Measurements from ENCODE around the gene NEU3.
A peak's percentile ranks its signal among the peaks of the same experiment; 100 is the strongest.
"Not testable (repeated sequence)": the region's sequence is repeated elsewhere in the genome, so short reads cannot be mapped to it uniquely, and the experiment has no call there.

Gene NEU3

DNA sequence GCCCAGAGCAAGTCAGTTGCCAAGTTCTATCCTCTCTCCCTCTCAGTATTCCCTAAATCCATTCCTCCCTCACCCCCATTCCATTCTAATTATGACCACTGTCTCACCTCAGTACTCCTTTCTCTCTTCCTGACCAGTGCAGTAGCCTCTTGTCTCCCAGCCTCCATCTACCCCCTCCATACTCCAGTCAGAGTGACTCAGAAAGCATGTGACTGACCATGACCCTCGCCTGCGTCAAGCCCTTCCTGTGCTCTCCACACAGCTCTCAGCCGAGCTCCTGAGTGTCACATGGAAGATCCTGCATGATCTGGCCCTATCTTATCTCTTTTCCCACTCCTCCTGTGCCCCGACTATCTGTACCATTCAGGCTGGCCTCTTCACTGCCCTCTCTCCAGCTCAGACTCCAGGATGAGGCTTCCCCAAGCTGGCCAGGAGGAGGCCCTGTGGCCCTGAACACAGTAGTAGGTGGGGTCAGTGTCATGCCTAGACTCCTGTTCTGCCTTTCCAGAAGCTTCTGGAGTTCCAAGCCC lies 42.6 kb downstream of the NEU3 start:
- no peak for DNase-seq

DNA sequence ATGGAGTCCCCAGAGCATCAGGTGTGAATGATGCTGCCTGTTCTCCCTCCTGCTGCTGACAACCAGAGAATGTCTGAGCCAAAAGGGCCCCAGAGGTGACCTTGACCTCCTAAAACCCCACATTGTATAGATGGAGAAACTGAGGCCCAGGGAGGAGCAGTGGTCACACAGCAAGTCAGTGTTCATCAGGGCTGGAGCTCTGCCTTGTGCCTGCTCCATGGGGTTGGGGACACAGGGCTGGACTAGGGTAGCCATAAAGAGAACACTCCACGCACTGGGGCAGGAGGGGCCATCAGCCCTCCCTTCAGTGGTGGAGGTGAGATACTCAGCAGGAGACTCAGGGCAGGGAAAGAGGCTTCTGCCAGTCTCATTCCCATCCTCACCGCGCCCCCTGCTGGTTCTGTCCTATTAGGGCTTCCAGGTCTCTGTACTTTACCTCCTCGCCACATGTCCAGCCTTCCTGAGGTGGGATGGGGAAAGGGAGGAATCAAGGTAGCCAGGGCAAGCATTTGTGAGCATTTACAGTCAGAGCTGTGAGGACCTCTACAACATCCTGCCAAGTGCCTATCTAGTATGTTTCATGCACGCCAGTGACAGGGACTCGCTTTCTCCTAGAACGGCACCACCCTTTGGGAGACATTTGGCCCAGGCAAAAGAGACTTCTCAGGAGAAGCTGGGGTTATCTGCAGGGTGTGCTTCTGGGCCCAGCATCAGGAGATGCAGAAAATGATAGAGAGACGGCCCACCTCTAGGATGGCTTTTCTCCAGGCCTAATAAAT lies 43.2 kb downstream of the NEU3 start:
- DNase-seq = peak; percentile 67

DNA sequence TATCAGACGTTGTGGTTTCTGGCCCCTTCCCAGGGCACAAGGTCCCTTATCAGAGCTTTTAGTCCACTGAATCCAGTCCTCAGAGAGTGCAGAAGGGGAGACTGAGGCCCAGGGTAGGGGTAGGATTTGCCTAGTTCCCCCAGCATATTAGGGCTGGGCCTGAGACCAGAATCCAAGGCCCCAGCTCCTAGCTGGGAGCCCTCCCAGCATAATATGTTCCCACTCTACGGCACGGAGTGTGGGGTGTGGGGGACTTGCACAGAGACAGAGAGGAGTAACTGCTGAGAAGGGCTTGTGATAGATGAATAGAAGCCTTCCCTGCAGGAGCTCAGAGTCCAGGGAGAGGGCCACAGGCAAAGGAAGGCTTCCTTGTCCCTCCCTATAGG lies 43.8 kb downstream of the NEU3 start:
- no peak for DNase-seq

DNA sequence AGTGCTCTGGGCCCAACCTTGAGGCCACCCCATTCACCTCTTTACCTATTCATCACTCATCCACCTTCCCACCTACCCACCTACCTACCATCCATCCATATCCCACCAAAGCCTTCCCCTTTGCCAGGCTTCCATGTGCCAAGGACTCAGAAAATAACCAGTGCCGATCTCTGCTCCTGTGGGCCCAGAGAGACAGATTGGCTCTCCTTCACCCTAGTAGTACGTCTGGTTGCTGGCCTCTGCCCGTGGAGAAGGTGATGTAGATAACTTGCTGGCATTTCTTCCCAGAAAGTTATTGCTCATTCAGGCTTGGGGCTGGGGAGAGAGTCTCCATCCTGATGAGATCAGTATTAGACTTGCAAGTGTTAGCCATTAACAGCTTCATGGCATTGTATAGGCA lies 45.2 kb downstream of the NEU3 start:
- no peak for DNase-seq

DNA sequence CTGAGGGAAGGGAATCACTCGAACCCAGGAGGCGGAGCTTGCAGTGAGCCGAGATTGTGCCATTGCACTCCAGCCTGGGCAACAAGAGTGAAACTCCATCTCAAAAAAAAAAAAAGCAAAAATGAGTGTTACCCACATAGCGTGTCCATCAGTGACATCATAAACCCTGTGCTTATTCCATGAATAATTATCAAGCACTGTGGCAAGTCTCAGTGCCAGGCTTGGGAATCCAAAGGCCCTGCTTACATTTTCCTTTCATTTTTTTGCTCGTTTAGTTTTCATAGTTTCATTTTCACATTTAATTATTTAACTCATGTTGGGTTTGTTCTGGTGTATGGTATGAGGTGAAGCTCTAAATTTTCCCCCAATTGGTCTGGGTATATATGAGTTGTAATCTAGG lies 46.5 kb downstream of the NEU3 start:
- no peak for DNase-seq

DNA sequence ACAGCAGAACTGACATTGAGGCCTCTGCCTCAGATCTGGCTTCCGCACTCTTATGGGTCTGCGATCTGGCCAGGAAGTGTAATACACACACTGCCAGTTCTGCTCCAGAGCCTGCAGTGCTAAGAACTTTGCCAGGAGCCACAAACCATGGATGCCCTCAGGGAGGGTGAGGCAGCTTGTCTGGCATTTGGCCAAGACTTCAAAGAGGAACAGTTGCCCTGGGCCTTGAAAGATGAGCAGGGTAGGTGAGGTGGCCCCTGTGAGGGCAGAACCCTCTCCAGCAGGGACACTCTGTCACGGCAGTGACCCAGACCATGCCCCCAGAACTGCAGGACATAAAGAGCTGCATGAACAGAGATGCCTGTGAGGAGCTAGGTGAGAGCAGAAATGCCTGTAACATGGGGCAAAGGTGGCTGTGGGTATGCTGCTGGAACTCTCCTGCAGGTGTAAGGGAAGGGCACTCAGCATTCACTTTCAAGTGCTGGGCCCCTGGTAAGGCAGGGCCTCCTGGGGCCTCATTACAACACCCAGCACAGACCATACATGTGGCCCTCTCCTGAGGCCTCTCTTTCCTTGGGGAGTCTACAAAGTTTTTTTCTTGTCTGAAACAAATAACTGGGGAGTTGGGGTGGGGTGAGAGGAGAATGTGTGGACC lies 47.3 kb downstream of the NEU3 start:
- DNase-seq = peak; percentile 4

DNA sequence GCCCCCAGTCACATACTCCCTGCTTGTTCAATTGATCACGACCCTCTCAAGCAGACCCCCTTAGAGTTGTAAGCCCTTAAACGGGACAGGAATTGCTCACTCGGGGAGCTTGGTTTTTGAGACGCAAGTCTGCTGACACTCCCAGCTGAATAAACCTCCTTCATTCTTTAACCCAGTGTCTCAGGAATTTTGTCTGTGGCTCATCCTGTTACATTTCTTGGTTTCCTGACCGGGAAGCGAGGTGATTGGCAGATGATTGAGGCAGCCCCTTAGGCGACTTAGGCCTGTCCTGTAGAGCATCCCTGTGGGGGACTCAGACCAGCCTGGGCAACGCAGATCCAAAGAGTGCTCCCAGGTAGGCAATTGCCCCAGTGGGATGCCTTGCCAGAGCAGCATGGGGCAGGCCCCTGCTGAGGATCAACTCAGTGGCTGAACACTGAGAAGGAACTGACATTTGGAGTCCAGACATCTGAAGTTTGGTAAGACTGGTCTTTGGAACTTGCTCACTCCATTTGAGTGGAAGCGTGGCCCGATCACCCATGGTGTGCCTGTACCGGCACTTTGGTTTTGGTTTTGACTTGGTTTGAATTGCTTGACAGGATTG lies 51.5 kb downstream of the NEU3 start:
- no peak for DNase-seq

DNA sequence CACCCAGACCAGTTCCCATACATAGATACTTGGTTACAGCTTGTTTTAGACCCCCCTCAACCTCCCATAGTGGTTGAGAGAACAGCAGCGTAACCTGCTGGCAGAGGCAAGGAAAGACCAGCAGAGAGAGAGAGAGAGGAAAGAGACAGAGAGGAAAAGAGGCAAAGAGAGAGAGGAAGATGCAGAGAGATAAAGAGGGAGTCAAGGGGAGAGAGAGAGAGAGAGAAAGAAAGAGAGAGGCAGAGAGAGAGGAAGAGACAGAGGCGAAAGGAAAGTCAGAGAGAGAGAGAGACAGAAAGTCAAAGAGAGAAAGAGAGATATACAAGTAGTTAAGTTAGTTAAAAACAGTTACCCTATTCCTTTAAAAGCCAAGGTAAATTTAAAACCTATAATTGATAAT lies 52.5 kb downstream of the NEU3 start:
- DNase-seq = no peak

DNA sequence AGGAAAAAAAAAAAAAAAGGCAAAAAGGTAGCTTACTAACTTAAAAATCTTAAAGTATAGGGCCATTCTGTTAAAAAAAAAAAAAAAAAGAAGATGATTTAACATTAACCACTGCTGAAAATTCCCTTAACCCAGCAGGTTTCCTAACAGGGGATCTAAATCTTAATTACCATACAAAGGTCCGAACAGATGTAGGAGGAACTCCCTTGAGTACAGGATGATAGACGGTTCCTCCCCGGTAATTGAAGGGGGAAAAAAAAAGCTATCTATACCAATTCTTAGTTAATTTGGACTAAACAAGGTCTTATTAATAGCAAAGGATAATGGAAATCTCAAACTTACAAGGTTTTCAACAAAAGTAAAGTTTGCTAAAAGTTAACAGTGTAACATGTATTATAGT lies 53.1 kb downstream of the NEU3 start:
- DNase-seq = not testable (repeated sequence)

DNA sequence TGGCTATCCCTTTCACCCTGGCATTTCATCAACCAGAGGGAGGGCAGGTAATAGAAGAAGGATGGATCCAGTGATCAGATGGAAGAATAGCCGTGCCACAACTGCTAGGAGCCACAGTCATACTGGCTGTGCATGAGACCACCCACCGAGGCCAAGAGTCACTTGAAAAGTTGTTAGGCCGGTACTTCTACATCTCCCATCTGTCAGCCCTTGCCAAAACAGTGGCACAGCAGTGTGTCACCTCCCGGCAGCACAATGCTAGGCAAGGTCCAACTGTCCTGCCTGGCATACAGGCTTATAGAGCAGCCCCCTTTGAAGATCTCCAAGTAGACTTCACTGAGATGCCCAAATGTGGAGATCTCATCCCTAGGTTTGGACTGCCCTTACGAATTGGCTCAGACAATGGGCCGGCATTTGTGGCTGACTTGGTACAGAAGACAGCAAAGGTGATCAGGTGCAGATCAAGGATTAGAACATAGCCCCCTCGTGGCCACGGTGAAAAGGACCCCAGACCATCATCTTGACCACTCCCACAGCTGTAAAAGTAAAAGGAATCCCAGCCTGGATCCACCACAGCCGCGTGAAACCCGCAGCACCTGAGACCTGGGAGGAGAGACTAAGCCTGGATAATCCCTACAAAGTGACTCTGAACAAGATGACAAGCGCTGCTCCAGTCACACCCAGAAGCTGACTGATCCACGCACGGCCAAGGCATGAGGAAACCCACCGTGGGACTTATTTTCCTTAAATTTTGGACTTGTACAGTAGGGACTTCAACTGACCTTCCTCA lies 55.8 kb downstream of the NEU3 start:
- not testable (repeated sequence) for DNase-seq

DNA sequence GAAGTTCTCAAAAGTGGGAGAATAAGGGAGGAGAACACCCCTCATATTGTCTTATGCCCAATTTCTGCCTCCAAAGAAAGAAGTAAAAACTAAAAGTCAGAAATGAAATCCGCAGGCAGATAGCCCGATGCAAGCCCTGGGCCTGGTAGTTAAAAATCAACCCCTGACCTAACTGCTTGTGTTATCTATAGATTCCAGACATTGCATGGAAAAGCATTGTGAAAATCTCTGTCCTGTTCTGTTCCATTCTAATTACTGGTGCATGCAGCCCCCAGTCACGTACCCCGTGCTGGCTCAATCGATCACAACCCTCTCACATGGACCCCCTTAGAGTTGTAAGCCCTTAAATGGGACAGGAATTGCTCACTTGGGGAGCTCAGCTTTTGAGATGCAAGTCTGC lies 57.9 kb downstream of the NEU3 start:
- not testable (repeated sequence) for DNase-seq

DNA sequence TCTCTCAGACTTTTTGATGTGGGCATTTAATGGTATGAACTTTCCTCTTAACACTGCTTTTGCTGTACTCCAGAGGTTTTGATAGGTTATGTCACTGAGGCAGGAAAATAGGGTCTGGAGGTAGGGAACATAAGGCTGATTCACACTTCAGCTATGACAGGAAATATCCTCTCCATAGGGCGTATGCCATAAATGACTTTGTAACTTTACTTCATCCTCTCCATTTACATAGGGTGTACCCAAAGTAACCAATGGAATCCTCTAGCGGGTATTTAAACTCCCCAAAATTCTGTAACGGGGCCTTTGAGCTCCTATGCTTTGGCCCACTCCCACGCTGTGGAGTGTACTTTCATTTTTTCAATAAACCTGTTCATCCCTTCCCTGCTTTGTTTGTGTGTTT lies 58.5 kb downstream of the NEU3 start:
- no peak for DNase-seq

DNA sequence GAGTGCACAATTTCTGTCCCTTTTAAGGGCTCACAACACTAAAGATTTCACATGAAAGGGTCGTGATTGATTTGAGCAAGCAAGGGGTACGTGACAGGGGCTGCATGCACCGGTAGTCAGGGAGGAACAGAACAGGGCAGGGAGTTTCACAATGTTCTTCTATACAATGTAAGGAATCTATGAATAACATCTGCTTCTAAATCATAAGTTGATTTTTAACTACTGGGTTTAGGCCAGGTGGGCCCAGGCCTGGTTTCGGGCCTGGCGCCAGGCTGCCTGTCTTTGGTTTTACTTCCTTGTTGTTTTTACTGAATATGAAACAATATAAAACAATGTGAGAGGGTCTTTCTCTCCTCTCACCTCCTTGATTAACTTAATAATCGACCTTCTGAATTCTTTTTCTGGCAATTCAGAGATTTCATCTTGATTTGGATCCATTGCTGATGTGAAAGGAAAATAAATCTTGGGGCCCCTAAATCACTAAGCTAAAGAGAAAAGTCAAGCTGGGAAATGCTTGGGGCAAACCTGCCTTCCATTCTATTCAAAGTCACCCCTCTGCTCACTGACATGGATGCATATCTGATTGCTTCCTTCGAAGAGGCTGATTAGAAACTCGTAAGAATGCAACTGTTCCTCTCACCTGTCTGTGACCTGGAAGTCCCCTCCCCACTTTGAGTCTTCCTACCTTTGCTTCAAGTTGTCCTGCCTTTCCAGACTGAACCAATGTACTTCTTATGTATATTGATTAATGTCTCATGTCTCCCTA lies 61.0 kb downstream of the NEU3 start:
- DNase-seq = not testable (repeated sequence)

DNA sequence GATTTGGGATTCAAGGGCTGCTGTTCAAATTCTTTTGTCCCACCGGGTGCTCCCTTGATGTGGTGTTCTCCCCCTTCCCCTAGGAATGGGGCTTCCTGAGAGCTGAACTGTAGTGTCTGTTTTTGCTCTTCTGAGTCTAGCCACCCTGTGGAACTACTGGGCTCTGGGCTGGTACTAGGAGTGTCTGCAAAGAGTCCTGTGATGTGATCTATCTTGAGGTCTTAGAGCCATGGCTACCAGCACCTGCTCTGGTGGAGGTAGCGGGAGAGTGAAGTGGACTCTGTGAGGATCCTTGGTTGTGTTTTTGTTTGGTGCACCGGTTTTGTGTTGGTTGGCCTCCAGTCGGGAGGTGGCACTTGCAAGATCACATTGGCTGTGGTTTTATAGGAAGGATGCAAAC lies 61.8 kb downstream of the NEU3 start:
- no peak for DNase-seq

DNA sequence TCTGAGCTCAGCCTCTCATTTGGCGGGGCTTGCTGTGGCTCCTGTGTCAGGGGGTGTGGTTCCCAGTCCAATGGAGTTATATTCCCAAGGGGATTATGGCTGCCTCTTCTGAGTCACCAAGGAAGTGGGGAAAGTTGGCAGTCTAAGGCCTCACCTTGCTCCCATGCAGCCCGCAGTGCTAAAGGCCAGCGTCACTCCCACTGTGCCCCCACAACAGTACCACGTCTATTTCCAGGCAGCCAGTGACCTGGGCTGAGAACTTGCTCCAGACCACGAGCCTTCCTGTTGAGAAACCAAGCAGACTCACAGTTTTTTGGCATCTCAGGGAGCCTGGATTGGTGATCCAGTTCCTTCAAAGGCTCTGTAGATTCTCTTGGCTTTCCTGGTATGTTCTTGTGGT lies 62.3 kb downstream of the NEU3 start:
- no peak for DNase-seq

DNA sequence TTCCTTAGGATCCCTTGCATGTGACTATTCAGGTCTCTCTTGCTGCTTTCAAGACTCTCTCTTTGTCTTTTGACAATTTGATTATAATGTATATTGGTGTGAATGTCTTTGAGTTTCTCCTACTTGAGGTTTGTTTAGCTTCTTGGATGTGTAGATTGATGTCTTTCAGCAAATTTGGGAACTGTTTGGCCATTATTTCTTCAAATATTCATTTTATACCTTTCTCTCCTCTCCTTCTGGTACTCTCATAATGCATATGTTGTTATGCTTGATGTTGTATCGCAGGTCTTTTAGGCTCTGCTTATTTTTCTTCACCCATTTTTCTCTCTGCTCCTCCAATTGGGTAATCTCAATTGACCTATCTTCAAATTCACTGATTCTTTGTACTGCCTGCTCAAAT lies 63.7 kb downstream of the NEU3 start:
- DNase-seq = no peak

DNA sequence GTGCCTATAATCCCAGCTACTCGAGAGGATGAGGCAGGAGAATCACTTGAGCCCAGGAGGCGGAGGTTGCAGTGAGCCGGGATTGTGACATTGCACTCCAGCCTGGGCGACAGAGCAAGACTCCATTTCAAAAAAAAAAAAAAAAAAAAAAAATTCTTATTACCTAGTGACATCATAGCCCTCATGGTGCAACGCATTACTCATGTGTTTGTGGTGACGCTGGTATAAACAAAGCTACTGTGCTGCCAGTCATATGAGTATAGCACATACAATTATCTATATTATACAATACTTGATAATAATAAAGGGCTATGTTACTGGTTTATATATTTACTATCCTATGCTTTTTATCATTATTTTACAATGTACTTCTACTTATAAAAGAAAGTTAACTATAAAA lies 66.8 kb downstream of the NEU3 start:
- DNase-seq = no peak

DNA sequence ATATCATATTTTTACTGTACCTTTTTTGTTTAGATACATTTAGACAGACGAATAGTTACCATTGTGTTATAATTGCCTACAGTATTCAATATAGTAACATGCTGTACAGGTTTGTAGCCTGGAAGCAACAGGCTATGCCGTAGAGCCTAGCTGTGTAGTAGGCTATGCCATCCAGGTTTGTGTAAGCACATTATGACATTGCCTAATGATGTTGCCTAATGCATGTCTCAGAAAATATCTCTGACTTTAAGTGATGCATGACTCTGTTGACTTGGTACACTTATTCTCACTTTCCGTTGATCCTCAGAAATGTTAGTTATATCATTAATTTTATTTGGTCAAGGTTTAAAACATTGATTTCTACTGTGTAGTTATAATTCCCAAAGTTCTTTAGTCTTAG lies 68.1 kb downstream of the NEU3 start:
- DNase-seq = no peak

DNA sequence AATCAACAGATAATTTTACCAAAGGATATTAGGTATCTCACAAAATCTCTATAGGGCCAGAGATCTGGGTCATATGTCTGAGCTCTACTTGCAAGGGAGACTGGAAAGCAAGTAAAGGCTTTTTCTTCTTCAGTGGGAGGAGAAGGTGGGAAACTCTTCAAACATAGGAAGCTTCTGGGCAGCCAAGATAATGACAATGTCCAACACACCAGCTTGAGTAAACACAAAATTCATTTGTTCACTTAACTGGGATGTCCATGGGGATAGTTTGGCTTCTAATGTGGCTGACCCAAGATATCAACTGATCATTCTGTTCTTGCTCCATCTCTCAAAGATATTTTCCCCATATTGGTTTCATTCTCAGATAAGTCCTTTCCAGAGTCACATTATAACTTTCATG lies 70.6 kb downstream of the NEU3 start:
- DNase-seq = no peak

DNA sequence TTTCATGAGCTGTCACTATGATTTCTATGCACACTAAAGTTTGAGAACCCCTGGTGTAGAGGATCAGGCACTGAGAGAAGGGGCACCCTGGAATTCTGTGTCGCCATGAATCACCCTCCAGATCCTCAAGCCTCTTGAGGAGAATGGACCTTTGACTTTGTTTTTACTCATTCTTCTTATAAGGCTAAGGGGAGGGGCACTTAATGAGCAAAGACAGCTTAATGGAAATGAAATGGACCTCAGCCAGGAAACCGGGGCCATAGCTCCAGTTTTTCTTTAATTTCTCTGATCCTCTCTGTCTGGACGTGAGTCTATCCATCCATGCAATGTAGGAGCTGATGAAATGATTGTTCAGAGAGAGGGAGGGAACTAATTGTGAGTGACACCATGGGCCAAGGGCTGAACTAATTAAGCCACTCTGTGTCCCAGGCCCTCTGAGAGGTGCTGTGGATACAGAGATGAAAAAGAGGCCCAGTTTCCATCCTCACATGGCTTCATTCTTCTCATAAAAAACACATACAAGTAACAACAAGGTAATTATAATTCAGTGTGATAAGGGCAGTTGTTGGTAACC lies 75.1 kb downstream of the NEU3 start:
- DNase-seq = peak; percentile 65

DNA sequence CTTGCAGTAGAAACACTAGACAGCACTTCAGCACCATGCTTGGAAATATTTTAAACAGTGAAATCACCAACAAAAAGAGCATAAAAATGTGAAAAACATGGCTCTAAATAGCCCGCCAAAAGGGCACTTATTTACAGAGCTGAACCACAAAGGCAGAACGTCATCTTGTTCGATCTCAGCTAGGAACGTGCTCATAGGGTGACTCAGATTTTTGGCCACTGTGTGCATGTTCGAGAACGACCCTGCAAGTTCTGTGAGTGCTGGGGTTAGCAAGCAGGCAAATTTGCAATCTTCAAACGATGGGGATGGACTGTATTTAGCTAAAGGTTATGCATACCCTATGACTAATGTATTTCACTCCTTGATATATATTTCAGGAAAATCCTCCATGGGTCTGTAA lies 77.3 kb downstream of the NEU3 start:
- no peak for DNase-seq
